Amygdala (tissue), 56 donors: ENCODE measurements around the gene TRIM7.

Experiments used
- DNase-seq, 56 donors: peaks; one replicate each; lab custom pipeline; 2025; lab: John Stamatoyannopoulos, UW

Gene TRIM7

DNA sequence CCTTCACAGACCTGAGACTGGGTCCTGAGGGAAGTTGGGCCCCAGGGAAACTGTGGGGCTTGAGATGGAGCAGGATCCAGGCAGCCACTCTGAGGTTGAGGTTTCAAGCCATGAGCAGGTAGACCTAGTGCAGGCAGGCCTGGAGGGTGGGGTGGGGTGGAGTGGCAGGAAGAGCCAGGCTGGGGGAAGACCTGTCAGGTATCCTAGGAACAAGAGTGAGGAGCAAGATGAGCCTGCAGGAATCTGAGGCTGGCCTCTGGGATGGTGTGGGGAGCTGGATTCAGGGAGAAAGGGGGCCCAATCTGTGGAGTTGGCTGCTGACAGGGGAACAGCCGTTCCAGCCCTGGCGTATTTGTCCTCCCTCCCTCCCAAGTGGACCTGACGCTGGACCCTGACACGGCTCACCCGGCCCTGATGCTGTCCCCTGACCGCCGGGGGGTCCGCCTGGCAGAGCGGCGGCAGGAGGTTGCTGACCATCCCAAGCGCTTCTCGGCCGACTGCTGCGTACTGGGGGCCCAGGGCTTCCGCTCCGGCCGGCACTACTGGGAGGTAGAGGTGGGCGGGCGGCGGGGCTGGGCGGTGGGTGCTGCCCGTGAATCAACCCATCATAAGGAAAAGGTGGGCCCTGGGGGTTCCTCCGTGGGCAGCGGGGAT lies 28.9 kb upstream of the TRIM7 start:
- DNase-seq: no peak

DNA sequence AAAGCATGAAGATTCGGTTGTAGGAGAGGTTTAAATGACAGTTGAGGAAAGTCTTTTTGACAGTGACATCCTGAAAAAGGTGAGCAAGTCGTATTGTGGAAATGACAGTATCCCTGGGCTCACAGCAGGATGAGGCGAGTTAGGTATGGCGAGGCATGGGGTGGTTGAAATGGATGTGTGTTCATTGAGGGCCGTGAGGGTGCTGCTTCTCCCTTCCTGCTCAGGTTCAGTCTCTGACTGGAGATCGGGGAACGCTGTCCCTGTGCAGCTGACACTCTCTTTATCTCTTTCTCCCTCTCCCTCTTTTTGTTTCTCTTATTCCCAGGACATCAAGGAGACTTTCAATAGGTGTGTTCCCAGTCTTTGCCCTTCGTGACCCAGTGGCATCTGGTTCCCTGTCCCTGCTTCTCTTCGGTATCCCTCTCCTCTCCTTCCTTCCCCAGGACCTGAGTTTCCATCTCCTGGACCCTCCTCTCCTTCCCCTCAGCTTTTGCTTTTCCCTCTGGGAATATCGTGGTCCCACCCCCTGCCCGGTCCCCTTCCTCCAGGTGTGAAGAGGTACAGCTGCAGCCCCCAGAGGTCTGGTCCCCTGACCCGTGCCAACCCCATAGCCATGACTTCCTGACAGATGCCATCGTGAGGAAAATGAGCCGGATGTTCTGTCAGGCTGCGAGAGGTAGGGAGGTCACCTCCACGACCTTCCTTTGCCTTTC lies 28.2 kb upstream of the TRIM7 start:
- DNase-seq: no peak

DNA sequence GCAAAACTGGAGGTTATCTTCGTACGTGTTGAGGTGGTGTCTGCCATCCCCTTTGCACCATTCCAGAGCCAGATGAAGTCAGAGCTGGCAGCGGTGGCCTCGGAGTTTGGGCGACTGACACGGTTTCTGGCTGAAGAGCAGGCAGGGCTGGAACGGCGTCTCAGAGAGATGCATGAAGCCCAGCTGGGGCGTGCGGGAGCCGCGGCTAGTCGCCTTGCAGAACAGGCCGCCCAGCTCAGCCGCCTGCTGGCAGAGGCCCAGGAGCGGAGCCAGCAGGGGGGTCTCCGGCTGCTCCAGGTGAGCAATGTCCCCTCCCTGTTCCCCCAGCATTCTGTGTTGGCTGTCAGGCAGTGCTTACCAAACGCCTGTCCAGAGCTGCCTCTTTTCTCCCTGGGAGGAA lies 27.6 kb upstream of the TRIM7 start:
- DNase-seq: no peak

- DNase-seq: no peak
Measured at GRCh38 chr5:181231432-181231831, 26.4 kb upstream of the TRIM7 start.

DNA sequence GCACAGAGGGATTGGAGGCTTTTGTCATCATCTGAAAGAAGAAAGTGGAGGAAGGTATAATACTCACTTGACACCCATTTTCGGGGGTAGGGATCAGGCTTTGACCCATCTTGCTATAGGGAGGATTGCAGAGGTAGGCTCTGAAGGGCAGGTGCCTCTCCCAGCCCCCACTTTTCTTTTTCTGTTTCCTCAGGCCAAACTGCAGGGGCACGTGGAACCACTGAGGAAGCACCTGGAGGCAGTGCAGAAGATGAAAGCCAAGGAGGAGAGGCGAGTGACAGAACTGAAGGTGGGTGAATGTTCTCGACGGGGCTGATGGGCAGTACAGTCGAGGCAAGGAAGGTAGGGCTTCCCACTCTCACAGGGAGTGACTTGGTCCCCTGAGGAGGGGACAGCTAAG lies 25.6 kb upstream of the TRIM7 start:
- DNase-seq: no peak

GRCh38 chr5:181229996-181230395 lies 25.0 kb upstream of the TRIM7 start:
- no peak for DNase-seq

DNA sequence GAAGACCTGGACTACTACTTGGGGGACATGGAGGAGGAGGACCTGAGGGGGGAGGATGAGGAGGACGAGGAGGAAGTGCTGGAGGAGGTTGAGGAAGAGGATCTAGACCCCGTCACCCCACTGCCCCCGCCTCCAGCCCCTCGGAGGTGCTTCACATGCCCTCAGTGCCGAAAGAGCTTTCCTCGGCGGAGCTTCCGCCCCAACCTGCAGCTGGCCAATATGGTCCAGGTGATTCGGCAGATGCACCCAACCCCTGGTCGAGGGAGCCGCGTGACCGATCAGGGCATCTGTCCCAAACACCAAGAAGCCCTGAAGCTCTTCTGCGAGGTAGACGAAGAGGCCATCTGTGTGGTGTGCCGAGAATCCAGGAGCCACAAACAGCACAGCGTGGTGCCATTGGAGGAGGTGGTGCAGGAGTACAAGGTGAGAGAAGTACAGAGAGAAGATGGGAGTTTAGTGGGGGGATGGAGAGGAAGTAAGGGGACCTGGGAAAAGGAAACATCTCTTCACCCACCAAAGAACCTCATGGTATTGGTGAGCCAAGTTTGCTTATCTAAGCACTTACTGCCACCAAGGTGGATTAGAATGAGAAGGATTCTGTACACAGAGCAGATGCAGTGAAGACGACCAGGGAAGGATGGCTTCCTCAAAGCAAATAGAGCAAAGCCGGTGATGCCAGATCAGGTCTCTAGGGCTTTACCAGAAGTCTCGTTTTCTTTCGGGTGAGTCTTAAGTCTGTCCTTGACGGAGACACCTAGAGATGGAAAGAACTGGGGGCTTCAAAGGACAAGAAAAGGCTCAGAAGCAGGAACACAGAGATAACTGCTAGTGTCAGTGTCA lies 19.6 kb upstream of the TRIM7 start:
- DNase-seq: no peak

GRCh38 chr5:181223729-181224389 lies 18.9 kb upstream of the TRIM7 start:
- no peak for DNase-seq

GRCh38 chr5:181223058-181223728 lies 18.2 kb upstream of the TRIM7 start, which contains the start of gene TRIM41:
Gene TRIM41, plus strand, starts transcription at chr5:181223281. Its CDS starts 719 bp downstream, at chr5:181224000.
- no peak for DNase-seq

DNA sequence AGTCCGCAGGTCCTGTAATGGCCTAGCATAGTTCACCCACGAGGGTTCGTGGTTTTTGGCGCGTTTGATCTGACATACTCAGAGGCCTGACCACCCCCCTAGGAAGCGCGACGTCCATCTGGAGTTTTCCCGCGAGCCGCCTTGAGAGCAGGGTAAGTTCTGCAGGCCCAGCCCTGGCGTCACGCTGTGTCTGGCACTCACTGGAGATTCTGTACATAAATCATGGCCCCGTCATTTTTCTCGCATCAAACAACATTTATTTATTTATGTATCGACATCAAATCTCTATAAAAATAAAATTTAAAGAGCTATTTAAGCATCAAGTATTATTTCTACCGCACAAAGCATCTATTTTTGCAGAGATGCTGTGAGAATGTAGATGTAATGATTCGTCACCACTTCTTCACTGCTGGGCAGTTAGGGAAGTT lies 17.6 kb upstream of the TRIM7 start:
- no peak for DNase-seq

- no peak for DNase-seq
Measured at GRCh38 chr5:181221792-181222629, 17.0 kb upstream of the TRIM7 start.

- DNase-seq: no peak
Measured at GRCh38 chr5:181221105-181221791, 16.3 kb upstream of the TRIM7 start.

- DNase-seq: no peak
Measured at GRCh38 chr5:181220178-181220515, 15.2 kb upstream of the TRIM7 start.

GRCh38 chr5:181219262-181220177 lies 14.5 kb upstream of the TRIM7 start:
- no peak for DNase-seq

GRCh38 chr5:181218795-181219124 lies 13.8 kb upstream of the TRIM7 start:
- no peak for DNase-seq

DNA sequence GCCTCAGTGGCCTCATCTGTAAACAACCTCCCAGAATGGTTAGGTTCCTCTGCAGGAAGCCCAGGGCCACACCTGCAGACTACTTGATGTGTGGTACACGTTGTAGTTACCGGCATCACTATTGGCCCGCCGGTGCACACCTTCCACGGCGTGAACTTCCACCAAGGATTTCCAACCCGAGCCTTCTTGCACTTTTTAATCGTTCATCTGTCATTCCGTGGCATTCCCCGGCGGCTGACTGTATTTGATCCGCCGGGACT lies 12.7 kb upstream of the TRIM7 start:
- no peak for DNase-seq

DNA sequence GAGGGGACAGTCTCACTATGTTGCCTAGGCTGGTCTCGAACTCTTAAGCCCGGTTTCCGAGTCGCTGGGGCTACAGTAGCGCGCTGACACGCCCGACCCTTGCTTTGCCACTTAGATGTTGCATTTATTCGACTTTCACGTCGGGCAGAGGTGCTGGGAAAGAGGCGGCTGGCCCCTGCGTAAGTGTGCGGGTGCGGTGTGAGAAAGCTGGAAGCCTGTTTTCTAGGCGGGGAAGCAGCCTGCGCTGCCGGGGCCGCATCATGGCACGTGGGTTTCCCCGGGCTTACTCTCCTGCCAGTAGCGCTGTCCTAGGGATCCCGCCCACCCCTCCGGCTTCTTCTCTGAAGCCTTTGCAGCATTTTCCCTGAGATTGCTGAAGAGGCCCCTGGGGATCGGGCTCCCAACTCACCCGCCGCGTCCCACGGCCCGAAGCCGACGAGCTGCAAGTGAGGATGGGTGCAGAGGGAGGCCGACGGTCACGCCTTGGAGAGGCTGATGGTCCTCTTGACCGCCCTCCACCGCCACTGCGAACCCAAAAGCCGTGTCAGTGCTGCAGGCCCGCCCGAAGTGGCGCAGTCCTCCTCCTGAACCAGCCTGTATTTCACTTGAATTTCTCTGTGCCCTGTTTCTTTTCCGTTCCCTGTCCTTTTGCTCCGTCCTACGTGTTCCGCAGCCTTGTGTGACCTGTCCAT lies 12.3 kb upstream of the TRIM7 start:
- DNase-seq: no peak
